B cell (primary cell): Measurements from ENCODE around the gene RXFP2. TPM values are rescaled to one million over a fixed set of nuclear protein-coding genes. Genes with fewer than 3 reads are reported as not detected.

ENCODE experiments used
- ATAC-seq: fragments of 200-7000 bp; cut with Tn5 transposase; one replicate; pipeline ENCODE4 v1.10.0; 2021; ENCODE audit warnings: low read depth, mild to moderate bottlenecking, moderate number of reproducible peaks, moderate library complexity
- CTCF ChIA-PET: fragments of 350-600 bp; sonication (Branson Sonifier 250); formaldehyde crosslinking; loops from one replicate; lab custom pipeline; 2021; ENCODE audit warnings: antibody characterized with exemption, inconsistent platforms; lab: Charles Lee
- POLR2A ChIA-PET: fragments of 350-600 bp; sonication (Branson Sonifier 250); formaldehyde crosslinking; loops from one replicate; lab custom pipeline; 2021; ENCODE audit warnings: antibody characterized with exemption; lab: Charles Lee
- DNase-seq: peaks from one replicate; pipeline ENCODE4 v3.0.0; 2013
- H2AFZ ChIP-seq: 2 replicates; pipeline ENCODE4 v1.6.1; 2012; ENCODE audit warnings: mild to moderate bottlenecking, low read depth, low read length; ENCODE audit not compliant: insufficient read depth, poor library complexity, severe bottlenecking
- H3K27ac ChIP-seq, 2 donors: 1 replicate in 1 of 2; 2 replicates in 1 of 2; pipeline ENCODE4 v1.5.1; 2012 to 2013; ENCODE audit warnings: low read length in 2 of 2, mild to moderate bottlenecking in 2 of 2, moderate library complexity in 1 of 2
- H3K27me3 ChIP-seq, 4 experiments: fragments of 200-600 bp in 1 of 4; sonication (generic) in 1 of 4; replicated peaks in 1 of 4; 1 replicate in 2 of 4; 2 replicates in 2 of 4; pipeline versions ENCODE4 v1.6.1 to v1.7.0; 2013 to 2016; ENCODE audit warnings: low read length in 3 of 4, mild to moderate bottlenecking in 2 of 4, mixed read lengths in 1 of 4, moderate library complexity in 1 of 4; ENCODE audit not compliant: insufficient read depth in 4 of 4, control insufficient read depth in 3 of 4; ENCODE audit errors: control extremely low read depth in 1 of 4
- H3K36me3 ChIP-seq, 2 experiments: replicated peaks in 1 of 2; 1 replicate in 1 of 2; 2 replicates in 1 of 2; pipeline versions ENCODE4 v1.6.1 to v1.7.1; 2013; ENCODE audit warnings: low read length in 1 of 2; ENCODE audit not compliant: insufficient read depth in 2 of 2, control insufficient read depth in 1 of 2; ENCODE audit errors: control extremely low read depth in 1 of 2, extremely low read depth in 1 of 2
- H3K4me1 ChIP-seq, 2 donors: fragments of 200-600 bp in 1 of 2; sonication (generic) in 1 of 2; 1 replicate in 1 of 2; 2 replicates in 1 of 2; pipeline versions ENCODE4 v1.5.1 to v1.6.1; 2013 to 2017; ENCODE audit warnings: low read length in 2 of 2; ENCODE audit not compliant: control insufficient read depth in 2 of 2, insufficient read depth in 2 of 2
- H3K4me2 ChIP-seq: replicated peaks from 2 replicates; pipeline ENCODE3; 2012; ENCODE audit warnings: mild to moderate bottlenecking, low read depth, low read length; ENCODE audit not compliant: poor library complexity, severe bottlenecking
- H3K4me3 ChIP-seq, 5 experiments: fragments of 200-600 bp in 1 of 5; sonication (generic) in 1 of 5; 1 replicate in 3 of 5; 2 replicates in 2 of 5; pipeline versions ENCODE4 v1.5.1 to v1.7.0; 2011 to 2016; ENCODE audit warnings: low read length in 4 of 5, mild to moderate bottlenecking in 4 of 5, low read depth in 2 of 5, control low read depth in 1 of 5, moderate library complexity in 1 of 5; ENCODE audit not compliant: insufficient read depth in 1 of 5; ENCODE audit errors: control extremely low read depth in 1 of 5, extremely low read depth in 1 of 5
- H3K79me2 ChIP-seq: fragments of 200-600 bp; sonication (generic); one replicate; pipeline ENCODE4 v1.6.0; 2016; ENCODE audit warnings: low read length; ENCODE audit not compliant: control insufficient read depth, insufficient read depth
- H3K9ac ChIP-seq: fragments of 200-600 bp; sonication (generic); 2 replicates; pipeline ENCODE4 v1.6.1; 2017; ENCODE audit warnings: mild to moderate bottlenecking, low read length, moderate library complexity
- H3K9me3 ChIP-seq, 3 donors: one replicate each; pipeline versions ENCODE4 v1.6.1 to v1.7.1; 2013; ENCODE audit warnings: low read length in 2 of 3; ENCODE audit not compliant: control insufficient read depth in 2 of 3, insufficient read depth in 1 of 3; ENCODE audit errors: control extremely low read depth in 1 of 3
- H4K20me1 ChIP-seq: 2 replicates; pipeline ENCODE4 v1.6.0; 2012; ENCODE audit warnings: mild to moderate bottlenecking, low read length; ENCODE audit not compliant: insufficient read depth, control insufficient read depth, poor library complexity, severe bottlenecking
- H3K27ac Mint-ChIP-seq: one replicate; pipeline ENCODE4 v1.8.0; 2021; ENCODE audit warnings: mixed read lengths
- H3K27me3 Mint-ChIP-seq: one replicate; pipeline ENCODE4 v1.8.0; 2021; ENCODE audit warnings: mixed read lengths
- H3K4me1 Mint-ChIP-seq: one replicate; pipeline ENCODE4 v1.8.0; 2021; ENCODE audit warnings: mixed read lengths
- H3K4me3 Mint-ChIP-seq: one replicate; pipeline ENCODE4 v1.8.0; 2021; ENCODE audit warnings: mixed read lengths
- H3K9me3 Mint-ChIP-seq: one replicate; pipeline ENCODE4 v1.8.0; 2022; ENCODE audit warnings: mixed read lengths; ENCODE audit not compliant: insufficient read depth
- EZH2 ChIP-seq: IDR thresholded peaks from 2 replicates; pipeline ENCODE4 v1.6.1; 2012; ENCODE audit warnings: borderline replicate concordance, low read depth, mild to moderate bottlenecking, moderate library complexity, low read length; ENCODE audit not compliant: insufficient read depth, poor library complexity, severe bottlenecking
- WGBS: methylation state at CpG from one replicate; pipeline ENCODE4 v1.1.5; 2013; ENCODE audit warnings: missing lambda C conversion rate; ENCODE audit not compliant: insufficient coverage; 5-methylcytosine and 5-hydroxymethylcytosine counted together
- intact Hi-C: fragments of 100-400 bp; cut with micrococcal nuclease; formaldehyde crosslinking; loops from one replicate; pipeline ENCODE4 v1.10.0; 2022
- polyA plus RNA-seq: library from polyadenylated mRNA; depleted of rRNA; stranded (reverse); fragments of >200 nt; gene quantifications from 2 replicates; pipeline ENCODE4 v1.2.3, GENCODE V29; 2012
- total RNA-seq, 2 donors: library from RNA; stranded (reverse); fragments of 120-200 nt in 1 of 2; gene quantifications; 1 replicate in 1 of 2; 2 replicates in 1 of 2; pipeline versions ENCODE4 v1.2.3 to v1.2.4, GENCODE V29; 2013 to 2022
- TF ChIP-seq, protein P1 (sequence below): fragments of 200-600 bp; IDR thresholded peaks from one replicate; pipeline ENCODE4 v1.8.0; 2022; ENCODE audit warnings: antibody characterized with exemption, mild to moderate bottlenecking

RXFP2 gene
- total and polyA plus RNA-seq, 2 donors (not counting 1 experiment from before 2014, with no cell fraction given): not detected

DNA sequence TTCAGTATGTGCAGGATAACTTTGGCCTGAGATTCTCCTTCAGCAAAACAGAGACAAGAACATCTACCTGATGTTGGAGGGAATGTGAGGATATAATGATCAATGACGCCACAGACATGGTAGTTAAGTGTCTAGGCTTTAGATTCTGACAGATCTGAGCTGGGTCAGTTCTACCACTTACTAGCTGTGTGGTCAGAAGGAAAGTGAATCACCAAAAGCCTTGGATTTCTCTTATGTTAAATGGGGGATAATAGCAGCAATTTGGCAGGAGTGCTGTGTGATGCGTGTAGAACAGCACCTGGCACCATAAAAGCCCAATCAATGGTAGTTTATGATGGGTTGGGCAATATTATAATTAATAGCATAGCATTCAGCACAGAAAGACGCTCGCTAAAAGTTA, 41.7 kb downstream of the RXFP2 start:
- H4K20me1 ChIP-seq: no peaks in the 10 kb centered on the region
- no peak for ATAC-seq
- no peak for DNase-seq
- 50% methylated on average over 1 of the region's 4 CpGs for WGBS
- no peak overlapping the region for H3K27ac Mint-ChIP-seq
- no peaks in the 10 kb centered on the region for H3K4me1 Mint-ChIP-seq
- no peaks in the 10 kb centered on the region for H3K27me3 ChIP-seq
- intact Hi-C loops: no loop called here
- no peak overlapping the region for H3K9ac ChIP-seq
- TF ChIP-seq, protein P1, sequence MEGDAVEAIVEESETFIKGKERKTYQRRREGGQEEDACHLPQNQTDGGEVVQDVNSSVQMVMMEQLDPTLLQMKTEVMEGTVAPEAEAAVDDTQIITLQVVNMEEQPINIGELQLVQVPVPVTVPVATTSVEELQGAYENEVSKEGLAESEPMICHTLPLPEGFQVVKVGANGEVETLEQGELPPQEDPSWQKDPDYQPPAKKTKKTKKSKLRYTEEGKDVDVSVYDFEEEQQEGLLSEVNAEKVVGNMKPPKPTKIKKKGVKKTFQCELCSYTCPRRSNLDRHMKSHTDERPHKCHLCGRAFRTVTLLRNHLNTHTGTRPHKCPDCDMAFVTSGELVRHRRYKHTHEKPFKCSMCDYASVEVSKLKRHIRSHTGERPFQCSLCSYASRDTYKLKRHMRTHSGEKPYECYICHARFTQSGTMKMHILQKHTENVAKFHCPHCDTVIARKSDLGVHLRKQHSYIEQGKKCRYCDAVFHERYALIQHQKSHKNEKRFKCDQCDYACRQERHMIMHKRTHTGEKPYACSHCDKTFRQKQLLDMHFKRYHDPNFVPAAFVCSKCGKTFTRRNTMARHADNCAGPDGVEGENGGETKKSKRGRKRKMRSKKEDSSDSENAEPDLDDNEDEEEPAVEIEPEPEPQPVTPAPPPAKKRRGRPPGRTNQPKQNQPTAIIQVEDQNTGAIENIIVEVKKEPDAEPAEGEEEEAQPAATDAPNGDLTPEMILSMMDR: no peak
- no peak for TF ChIP-seq EZH2
- ChIA-PET CTCF (no interaction called here), POLR2A (no interaction called here)
- no peak overlapping the region for H3K4me2 ChIP-seq
- H2AFZ ChIP-seq: no peak overlapping the region
- H3K9me3 ChIP-seq: no peaks in the 10 kb centered on the region
- H3K79me2 ChIP-seq: no peaks in the 10 kb centered on the region
- H3K4me3 Mint-ChIP-seq: no peak overlapping the region
- H3K27ac ChIP-seq: no peak overlapping the region
- peaks cover 4% of the 10 kb centered on the region for H3K27me3 Mint-ChIP-seq
- no peak overlapping the region for H3K4me3 ChIP-seq
- no peaks in the 10 kb centered on the region for H3K4me1 ChIP-seq
- H3K36me3 ChIP-seq: no peaks in the 10 kb centered on the region
- no peaks in the 10 kb centered on the region for H3K9me3 Mint-ChIP-seq

DNA sequence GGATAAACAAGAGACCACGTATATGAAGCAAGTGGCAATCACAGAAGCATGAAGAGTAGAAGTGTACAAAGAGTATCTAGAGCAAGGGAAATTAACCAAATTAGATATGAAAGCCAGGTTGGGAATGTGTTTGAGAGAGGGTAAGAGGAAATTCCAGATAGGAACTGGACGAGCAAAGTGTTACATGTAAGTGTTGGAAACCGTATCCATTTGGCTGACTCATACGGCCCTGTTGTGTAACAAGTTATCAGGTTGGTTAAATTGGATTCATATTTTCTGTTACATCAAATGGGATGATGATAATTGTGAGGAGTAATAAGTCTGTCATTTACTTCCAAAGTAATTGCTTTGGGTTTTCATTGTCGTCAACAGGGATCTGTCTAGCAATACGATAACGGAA, 46.7 kb downstream of the RXFP2 start:
- H3K27ac ChIP-seq: no peak overlapping the region
- no peak overlapping the region for H3K9ac ChIP-seq
- ChIA-PET POLR2A (no interaction called here), CTCF (no interaction called here)
- Mint-ChIP-seq H3K27me3 (peaks cover 4% of the 10 kb centered on the region), H3K27ac (no peak overlapping the region), H3K4me3 (no peak overlapping the region), H3K9me3 (no peaks in the 10 kb centered on the region), H3K4me1 (no peaks in the 10 kb centered on the region)
- H3K9me3 ChIP-seq: no peaks in the 10 kb centered on the region
- H3K27me3 ChIP-seq: no peaks in the 10 kb centered on the region
- no peaks in the 10 kb centered on the region for H4K20me1 ChIP-seq
- DNase-seq: no peak
- no peak overlapping the region for H3K4me3 ChIP-seq
- WGBS: 70% methylated on average over 4 of the region's 7 CpGs
- intact Hi-C loops: no loop called here
- H2AFZ ChIP-seq: no peak overlapping the region
- no peak for ATAC-seq
- no peak overlapping the region for H3K4me2 ChIP-seq
- H3K4me1 ChIP-seq: no peaks in the 10 kb centered on the region
- no peaks in the 10 kb centered on the region for H3K36me3 ChIP-seq
- no peaks in the 10 kb centered on the region for H3K79me2 ChIP-seq
- TF ChIP-seq, protein P1: no peak
- no peak for TF ChIP-seq EZH2
